Measurements from ENCODE around the gene ATF6B. TPM values are rescaled to one million over a fixed set of nuclear protein-coding genes. Genes with fewer than 3 reads are reported as not detected.
"Not testable (repeated sequence)": the region's sequence is repeated elsewhere in the genome, so short reads cannot be mapped to it uniquely, and the experiment has no call there.

The ATF6B gene
- total RNA-seq, 1 experiment from 2014 or later: 22.8 TPM

GRCh38 chr6:32082478-32082877 is 45.6 kb downstream of the ATF6B start:
- Histone ChIP-seq H3K36me3 (no peaks in the 10 kb centered on the region), H3K4me3 (no peak overlapping the region), H3K27me3 (replicated peaks) (no peaks in the 10 kb centered on the region), H3K27ac (peak overlapping the region; percentile 66), H3K9me3 (replicated peaks) (no peaks in the 10 kb centered on the region), H3K4me1 (replicated peaks) (peaks cover 70% of the 10 kb centered on the region)
- no peak for DNase-seq (ENCODE audit: low read depth in 1 of 2, low spot score in 2 of 2)

DNA sequence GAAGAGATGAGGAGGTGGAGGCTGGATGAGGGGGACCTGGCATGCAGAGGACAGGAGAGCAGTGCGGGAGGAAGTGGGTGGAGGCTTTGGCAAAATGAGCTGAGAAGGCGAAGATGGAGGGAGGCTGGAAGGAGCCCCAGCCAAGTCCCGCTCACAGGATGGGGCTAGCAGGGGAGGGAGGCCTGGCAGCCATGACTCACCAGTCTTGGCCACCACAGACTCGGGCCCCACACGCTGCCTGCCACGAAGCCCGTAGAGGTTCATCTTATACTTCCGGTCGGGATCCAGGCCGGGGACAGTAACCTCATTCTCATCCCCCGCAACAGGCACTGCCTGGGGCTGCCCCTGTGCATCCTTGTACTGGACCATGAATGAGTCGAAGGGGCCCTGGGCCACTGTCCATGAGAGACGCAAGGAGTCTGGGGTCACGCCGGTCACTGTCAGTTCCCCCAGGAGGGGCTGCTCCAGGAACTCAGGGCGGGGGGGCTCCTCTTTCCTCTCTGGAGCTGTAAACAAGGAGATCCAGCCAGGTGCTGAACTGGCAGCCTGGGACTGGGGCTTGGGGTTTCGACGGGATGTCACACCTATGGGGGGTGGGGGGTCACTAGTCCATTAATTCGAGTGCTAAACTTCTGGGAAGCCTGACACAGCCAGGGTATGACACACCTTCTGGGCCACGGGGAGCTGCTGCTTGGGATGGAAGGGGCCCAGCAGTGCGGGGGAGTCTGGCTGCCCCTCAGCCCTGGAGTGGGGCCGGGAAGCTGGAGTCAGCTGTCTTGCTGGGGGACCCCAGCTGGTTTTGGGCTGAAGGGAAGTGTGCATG is 46.7 kb downstream of the ATF6B start:
- DNase-seq (ENCODE audit: low read depth in 1 of 2, low spot score in 2 of 2): peak; percentile 88 to 98
- no peaks in the 10 kb centered on the region for H3K36me3 ChIP-seq
- peak overlapping the region; percentile 66 for H3K27ac ChIP-seq
- H3K4me3 ChIP-seq: no peak overlapping the region
- no peaks in the 10 kb centered on the region for H3K9me3 ChIP-seq (replicated peaks)
- H3K4me1 ChIP-seq (replicated peaks): peaks cover 68% of the 10 kb centered on the region
- H3K27me3 ChIP-seq (replicated peaks): no peaks in the 10 kb centered on the region

DNA sequence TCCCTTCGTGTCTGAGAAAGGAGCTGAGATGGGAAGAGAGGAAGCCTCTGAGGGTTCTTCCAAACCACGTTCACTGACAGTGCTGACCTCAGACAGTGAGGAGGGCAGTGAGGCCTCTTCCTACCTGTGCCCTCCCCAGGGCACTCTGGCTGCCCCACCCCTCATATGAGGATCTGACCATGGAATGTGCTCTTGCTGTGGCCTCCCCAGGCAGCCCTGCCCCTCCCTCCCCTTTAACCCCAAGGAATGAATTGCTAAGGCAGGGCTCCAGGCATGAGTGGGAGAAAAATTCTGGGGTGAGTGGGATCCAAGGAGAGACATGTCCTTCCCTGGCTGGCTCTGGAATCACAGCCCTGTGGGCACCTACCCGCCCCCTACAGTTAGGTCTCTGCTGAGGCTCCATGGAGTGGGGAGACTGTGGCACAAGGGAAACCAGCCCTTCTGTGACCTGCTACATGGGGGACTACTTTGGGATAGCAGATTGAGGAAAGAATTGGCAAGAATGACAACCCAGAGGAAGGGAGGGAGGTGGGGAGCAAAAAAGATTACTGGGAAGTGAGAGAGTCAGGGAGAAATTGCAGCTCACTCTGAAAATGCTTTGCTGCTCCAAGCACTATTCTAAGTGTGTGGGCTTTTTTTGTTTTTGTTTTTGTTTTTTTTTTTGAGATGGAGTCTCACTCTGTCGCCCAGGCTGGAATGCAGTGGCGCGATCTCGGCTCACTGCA is 48.3 kb downstream of the ATF6B start:
- DNase-seq (ENCODE audit: low read depth in 1 of 2, low spot score in 2 of 2): peak; percentile 50 to 82
- Histone ChIP-seq H3K27ac (peak overlapping the region; percentile 76), H3K27me3 (replicated peaks) (no peaks in the 10 kb centered on the region), H3K36me3 (no peaks in the 10 kb centered on the region), H3K4me3 (no peak overlapping the region), H3K9me3 (replicated peaks) (no peaks in the 10 kb centered on the region), H3K4me1 (replicated peaks) (peaks cover 80% of the 10 kb centered on the region)

DNA sequence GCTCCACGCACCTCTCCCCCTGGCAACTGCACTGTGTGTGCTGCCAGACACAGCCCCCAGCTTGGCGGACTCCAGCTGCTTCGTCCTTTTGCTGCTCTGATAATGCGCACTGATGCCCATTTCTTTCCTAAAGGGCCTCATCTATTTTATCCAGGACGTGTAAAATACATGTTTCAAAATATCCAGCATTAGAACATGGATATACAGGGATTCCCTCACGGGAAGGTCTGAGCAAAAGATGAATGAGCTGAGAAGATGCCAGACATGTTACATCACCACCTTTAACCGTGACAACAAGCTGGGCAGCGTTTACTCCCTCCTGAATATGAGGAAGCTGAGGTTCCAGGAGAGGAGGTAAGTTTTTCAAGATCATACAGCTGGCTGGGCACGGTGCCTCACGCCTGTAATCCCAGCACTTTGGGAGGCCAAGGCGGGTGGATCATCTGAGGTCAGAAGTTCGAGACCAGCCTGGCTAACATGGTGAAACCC is 51.7 kb downstream of the ATF6B start:
- DNase-seq (ENCODE audit: low read depth in 1 of 2, low spot score in 2 of 2): peak in 1 of 2 experiments; percentile 60
- Histone ChIP-seq H3K27ac (no peak overlapping the region), H3K4me3 (no peak overlapping the region), H3K9me3 (replicated peaks) (no peaks in the 10 kb centered on the region), H3K4me1 (replicated peaks) (peaks cover 53% of the 10 kb centered on the region), H3K36me3 (no peaks in the 10 kb centered on the region), H3K27me3 (replicated peaks) (no peaks in the 10 kb centered on the region)

- no peaks in the 10 kb centered on the region for H3K9me3 ChIP-seq (replicated peaks)
- no peak for DNase-seq (ENCODE audit: low read depth in 1 of 2, low spot score in 2 of 2)
- H3K4me3 ChIP-seq: no peak overlapping the region
- H3K4me1 ChIP-seq (replicated peaks): peaks cover 47% of the 10 kb centered on the region
- no peaks in the 10 kb centered on the region for H3K36me3 ChIP-seq
- no peak overlapping the region for H3K27ac ChIP-seq
- H3K27me3 ChIP-seq (replicated peaks): no peaks in the 10 kb centered on the region
These were observed 52.3 kb downstream of the ATF6B start for GRCh38 chr6:32075781-32076180.

GRCh38 chr6:32074996-32075532 is 53.0 kb downstream of the ATF6B start:
- DNase-seq (ENCODE audit: low read depth in 1 of 2, low spot score in 2 of 2): no peak
- Histone ChIP-seq H3K9me3 (replicated peaks) (no peaks in the 10 kb centered on the region), H3K4me3 (no peak overlapping the region), H3K4me1 (replicated peaks) (peaks cover 40% of the 10 kb centered on the region), H3K27me3 (replicated peaks) (no peaks in the 10 kb centered on the region), H3K27ac (no peak overlapping the region), H3K36me3 (no peaks in the 10 kb centered on the region)

DNA sequence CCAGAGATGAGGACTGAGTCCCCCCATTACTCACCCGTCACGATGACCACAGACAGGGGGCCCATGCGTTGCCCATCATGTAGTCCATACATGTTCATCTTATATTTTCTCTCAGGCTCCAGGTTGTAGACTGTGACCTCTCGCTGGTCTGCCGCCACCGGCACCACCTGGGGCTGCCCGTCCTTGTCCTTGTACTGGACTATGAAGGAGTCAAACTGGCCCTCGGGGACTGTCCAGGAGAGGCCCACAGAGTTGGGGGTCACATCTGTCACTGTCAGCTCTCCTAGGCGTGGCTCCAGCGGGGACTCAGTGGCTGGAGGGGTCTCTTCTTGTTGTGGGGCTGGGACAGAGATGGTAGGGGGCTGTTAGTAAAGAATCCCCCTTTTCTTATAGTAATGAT is 54.4 kb downstream of the ATF6B start:
- no peak overlapping the region for H3K27ac ChIP-seq
- H3K9me3 ChIP-seq (replicated peaks): no peaks in the 10 kb centered on the region
- peaks cover 25% of the 10 kb centered on the region for H3K4me1 ChIP-seq (replicated peaks)
- H3K36me3 ChIP-seq: no peaks in the 10 kb centered on the region
- no peak overlapping the region for H3K4me3 ChIP-seq
- no peak for DNase-seq (ENCODE audit: low read depth in 1 of 2, low spot score in 2 of 2)
- H3K27me3 ChIP-seq (replicated peaks): no peaks in the 10 kb centered on the region

DNA sequence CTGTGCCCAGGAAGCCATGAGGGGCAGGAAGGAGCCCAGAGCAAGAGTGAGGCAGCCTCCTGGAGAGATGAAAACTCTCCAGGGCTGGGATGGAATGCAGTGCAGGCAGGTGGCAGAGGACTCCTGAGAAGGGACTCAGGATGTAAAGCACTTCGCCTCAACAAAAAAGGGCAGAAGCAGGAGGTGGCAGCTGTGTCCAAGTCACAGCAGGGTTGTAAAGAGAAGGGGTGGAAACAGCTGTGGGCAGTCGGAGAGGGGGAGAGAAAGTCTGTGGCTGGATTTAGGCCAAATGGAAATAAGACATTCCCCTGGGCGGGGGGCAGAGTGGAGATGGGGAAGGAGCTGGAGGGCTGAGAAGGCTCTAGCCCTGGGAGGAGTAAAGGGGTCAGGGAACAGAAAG is 54.9 kb downstream of the ATF6B start:
- no peak for DNase-seq (ENCODE audit: low read depth in 1 of 2, low spot score in 2 of 2)
- Histone ChIP-seq H3K9me3 (replicated peaks) (no peaks in the 10 kb centered on the region), H3K4me3 (no peak overlapping the region)

DNA sequence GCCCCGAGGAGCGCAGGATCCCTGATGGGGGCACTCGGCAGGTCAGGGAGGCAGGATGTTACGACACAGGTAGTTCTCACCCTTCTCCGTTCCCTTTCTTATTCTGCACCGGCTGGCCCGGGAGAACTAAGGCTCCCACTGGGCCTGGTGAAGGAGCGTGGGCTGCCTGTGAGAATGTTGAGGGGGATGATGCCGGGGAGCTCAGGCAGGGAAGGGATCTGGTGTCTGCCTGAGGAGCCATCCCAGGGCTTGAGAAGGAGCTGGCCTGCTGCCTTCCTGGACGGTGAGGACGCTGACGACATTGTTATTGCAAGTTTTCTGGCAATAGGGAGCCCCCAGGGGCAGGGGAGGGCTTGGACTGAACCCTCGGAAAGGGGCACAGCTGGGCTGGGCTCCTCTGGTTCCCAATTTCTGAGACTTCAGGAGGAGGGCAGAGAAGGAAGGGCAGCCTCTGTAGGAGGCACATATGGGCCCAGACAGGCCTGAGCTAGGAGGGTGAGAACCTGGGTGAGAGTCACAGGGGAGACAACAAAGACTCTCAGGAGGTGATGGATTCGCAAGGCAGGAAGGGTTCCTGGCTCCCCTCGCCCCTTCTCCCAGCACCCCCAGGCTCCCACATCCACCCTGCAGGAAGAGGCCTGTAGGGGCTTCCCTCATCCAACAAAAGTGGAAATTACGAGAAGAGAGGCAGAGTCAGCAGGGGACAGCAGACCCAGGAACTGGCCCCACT is 57.1 kb downstream of the ATF6B start:
- peaks cover 12% of the 10 kb centered on the region for H3K4me1 ChIP-seq (replicated peaks)
- no peaks in the 10 kb centered on the region for H3K36me3 ChIP-seq
- H3K27ac ChIP-seq: no peak overlapping the region
- H3K27me3 ChIP-seq (replicated peaks): no peaks in the 10 kb centered on the region
- DNase-seq (ENCODE audit: low read depth in 1 of 2, low spot score in 2 of 2): no peak
- H3K4me3 ChIP-seq: no peak overlapping the region
- no peaks in the 10 kb centered on the region for H3K9me3 ChIP-seq (replicated peaks)

More for the DNA sequence above, 54.9 kb downstream of the ATF6B start:
- Histone ChIP-seq H3K27me3 (replicated peaks) (no peaks in the 10 kb centered on the region), H3K4me1 (replicated peaks) (peaks cover 24% of the 10 kb centered on the region), H3K27ac (no peak overlapping the region), H3K36me3 (no peaks in the 10 kb centered on the region)

DNA sequence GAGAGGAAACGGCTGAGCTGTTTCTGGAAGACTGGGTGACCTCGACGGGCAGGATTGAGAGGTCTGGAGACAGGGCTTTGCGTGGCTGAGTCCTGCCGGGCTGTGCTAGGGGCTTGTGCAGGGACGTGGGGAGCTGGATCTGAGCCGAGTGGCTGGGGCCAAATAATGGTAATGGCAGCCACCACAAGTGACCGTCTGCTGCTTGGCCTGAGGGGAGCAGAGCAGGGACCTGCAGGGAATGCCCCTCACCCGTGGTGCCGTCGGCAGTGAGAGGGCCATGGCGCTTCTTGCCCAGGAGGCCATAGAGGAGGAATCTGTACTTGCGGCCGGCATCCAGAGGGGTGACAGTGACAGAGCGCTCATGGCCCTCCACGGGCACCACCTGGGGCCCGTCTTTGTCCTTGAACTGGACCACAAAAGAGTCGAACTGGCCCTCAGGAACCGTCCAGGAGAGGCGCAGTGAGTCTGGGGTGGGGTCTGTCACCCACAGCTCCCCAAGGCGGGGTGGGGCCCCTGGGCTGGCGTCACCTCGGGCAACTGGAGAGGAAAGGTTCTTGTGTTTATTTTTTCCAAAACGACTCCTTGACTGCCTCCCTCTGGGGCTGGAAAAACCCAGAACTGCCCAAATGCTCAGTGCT is 58.0 kb downstream of the ATF6B start:
- Histone ChIP-seq H3K36me3 (no peaks in the 10 kb centered on the region), H3K27ac (no peak overlapping the region), H3K9me3 (replicated peaks) (no peaks in the 10 kb centered on the region), H3K4me3 (no peak overlapping the region), H3K27me3 (replicated peaks) (no peaks in the 10 kb centered on the region), H3K4me1 (replicated peaks) (peaks cover 2% of the 10 kb centered on the region)
- no peak for DNase-seq (ENCODE audit: low read depth in 1 of 2, low spot score in 2 of 2)

GRCh38 chr6:32069460-32069859 is 58.6 kb downstream of the ATF6B start:
- H3K4me1 ChIP-seq (replicated peaks): no peaks in the 10 kb centered on the region
- H3K36me3 ChIP-seq: no peaks in the 10 kb centered on the region
- H3K27ac ChIP-seq: no peak overlapping the region
- no peaks in the 10 kb centered on the region for H3K9me3 ChIP-seq (replicated peaks)
- H3K27me3 ChIP-seq (replicated peaks): no peaks in the 10 kb centered on the region
- DNase-seq (ENCODE audit: low read depth in 1 of 2, low spot score in 2 of 2): no peak
- H3K4me3 ChIP-seq: no peak overlapping the region

DNA sequence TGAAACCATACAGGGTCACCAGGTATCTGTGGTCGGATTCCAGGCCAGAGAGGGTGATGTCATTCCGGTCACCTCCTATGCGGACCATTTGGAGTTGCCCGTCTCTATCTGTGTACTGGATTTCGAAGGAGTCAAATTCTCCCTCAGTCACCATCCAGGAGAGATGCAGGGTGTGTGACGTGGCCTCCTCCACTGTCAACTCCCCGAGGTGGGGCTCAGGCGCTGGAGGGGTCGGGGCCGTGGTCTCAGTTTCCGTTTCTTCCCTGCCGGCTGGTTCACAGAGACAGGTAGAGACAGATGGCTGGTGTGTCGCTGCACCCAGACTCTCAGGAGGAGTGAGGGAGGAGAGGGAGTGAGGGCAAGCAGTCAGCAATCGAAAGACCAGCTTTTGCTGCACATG is 59.2 kb downstream of the ATF6B start:
- no peak overlapping the region for H3K27ac ChIP-seq
- no peaks in the 10 kb centered on the region for H3K4me1 ChIP-seq (replicated peaks)
- H3K9me3 ChIP-seq (replicated peaks): no peaks in the 10 kb centered on the region
- no peaks in the 10 kb centered on the region for H3K36me3 ChIP-seq
- H3K27me3 ChIP-seq (replicated peaks): no peaks in the 10 kb centered on the region
- no peak overlapping the region for H3K4me3 ChIP-seq
- DNase-seq (ENCODE audit: low read depth in 1 of 2, low spot score in 2 of 2): no peak

DNA sequence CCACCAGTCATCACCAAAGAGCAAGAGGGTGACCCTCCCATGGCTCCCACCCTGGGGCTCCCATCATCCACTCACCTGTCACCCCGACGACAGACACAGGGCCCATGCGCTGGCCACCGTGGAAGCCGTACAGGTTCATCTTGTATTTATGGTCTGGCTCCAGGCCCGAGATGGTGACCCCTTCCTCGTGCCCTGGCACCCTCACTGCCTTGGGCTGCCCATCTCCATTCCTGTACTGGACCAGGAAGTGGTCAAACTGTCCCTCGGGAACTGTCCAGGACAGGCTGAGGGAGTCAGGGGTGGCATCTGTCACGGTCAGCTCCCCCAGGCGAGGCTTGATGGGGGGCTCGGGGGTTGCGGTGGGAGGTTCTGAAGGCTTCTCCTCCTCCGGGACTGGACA is 59.7 kb downstream of the ATF6B start:
- not testable (repeated sequence) for H3K4me3 ChIP-seq; H3K27ac ChIP-seq; H3K9me3 ChIP-seq (replicated peaks); DNase-seq (ENCODE audit: low read depth in 1 of 2, low spot score in 2 of 2); H3K4me1 ChIP-seq (replicated peaks); H3K27me3 ChIP-seq (replicated peaks); H3K36me3 ChIP-seq

All from SJSA1 (cell line).